Activated naive CD8-positive, alpha-beta T cell treated with anti-CD3 and anti-CD28 coated beads, Interleukin-2, amount 50 U/mL, for 16 hours (primary cell): ENCODE measurements around the gene TEPSIN.

ENCODE experiments used
- DNase-seq: peaks from one replicate; pipeline ENCODE4 v3.0.0-alpha.2; 2020; ENCODE audit warnings: low read depth, low spot score

TEPSIN gene

DNA sequence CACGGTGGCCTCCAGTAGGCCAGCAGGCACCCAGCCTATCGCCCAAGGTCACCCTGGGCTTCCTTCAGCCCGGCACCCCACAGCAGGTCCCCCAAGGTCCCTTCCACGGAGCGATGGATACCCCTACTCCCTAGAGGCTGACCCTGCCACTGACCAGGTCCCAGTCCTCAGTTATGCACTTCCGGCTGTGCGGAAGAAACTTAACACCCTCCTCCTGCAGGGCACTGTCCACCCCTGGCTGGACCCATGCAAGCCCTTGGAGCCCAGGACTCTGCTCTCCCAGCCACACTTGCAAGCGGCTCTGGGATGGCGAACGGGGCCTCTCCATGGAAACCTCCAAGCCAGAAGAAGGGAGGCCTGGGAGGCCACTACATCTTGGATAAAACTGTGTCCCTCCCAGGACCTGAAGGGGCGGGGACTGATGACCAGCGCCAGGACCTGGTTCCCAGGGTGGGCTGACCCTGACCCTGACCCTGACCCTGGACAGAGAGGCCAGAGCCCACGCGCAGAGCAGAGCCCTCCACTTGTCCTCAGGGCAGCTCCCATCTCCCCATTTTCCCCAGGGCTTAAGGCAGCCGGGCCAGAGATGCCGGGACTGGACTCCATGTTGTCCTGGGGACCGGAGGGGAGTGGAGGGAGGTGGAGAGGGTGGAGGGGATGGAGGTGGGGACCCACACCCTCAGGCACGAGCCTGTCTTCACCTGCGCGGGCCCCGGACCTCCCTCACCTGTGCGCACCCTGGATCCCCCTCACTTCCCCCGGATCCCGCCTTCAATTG lies 16.8 kb downstream of the TEPSIN start:
- DNase-seq, result no peak

DNA sequence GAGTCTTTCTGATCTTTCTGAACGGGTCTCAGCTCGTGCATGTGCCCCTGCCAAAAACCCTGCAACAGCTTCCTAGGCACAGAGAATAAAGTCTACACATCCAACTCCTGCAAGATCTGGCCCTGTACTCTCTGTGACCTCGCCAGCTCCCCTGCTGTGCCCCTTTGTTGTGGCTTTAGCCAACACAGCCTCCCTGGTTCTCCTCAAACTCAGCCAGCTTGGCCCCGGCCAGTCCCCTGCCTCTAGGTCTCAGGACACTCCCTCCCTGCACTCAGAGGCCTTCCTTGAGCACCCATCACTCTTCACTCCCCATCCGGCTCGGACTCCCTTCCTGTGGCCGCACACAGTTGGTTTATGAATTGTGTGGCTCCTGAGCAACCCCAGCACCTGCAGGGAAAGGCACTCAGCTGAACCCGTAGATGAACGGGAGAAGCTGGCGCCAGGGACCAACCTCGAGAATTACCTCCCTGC lies 17.4 kb downstream of the TEPSIN start:
- DNase-seq, result no peak

DNA sequence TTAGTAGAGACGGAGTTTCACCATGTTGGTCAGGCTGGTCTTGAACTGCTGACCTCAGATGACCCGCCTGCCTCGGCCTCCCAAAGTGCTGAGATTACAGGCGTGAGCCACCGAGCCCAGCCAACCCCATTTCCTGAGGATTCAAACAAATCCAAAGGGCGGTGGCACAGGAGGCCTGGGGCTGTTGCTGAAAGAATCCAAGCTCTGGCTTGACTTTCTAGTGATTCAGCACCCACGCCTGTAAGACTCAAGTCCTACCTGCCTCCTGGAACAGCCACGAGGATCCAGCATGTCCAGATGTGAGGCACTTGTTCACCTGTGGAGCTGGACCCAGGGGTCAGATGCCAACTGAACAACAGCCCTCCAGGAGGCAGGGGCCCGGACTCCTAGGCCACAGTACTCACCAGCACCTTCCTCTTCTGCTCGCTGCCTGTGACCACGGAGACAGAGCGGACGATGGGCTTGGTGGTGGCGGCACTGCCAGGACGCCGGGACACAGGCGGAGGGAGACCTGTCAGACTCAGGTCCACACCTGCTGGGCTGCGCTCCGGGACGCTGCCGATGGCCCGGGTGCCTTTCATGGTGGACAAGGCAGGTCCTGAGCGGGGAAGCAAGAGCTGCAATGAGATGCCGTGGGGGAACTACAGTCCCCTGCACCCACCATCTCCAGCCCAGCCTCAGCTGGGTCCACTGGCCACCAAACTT lies 19.2 kb downstream of the TEPSIN start:
- no peak for DNase-seq

DNA sequence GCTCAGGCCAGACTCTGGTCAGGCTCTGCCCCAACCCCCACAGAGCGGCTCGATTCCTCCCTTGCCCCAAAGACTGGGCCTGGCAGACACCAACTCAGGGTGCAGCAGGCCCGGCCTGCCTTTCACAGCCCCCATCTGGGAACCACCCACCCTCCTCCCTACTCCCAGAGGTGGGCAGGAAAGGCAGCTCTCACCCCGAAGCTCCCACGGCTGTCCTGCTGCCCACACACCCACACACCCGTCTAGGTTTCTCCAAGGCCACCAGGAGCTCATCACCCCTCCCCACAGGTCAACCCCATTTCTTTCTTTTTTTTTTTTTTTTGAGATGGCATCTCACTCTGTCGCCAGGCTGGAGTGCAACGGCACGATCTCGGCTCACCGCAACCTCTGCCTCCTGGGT lies 19.9 kb downstream of the TEPSIN start:
- no peak for DNase-seq

DNA sequence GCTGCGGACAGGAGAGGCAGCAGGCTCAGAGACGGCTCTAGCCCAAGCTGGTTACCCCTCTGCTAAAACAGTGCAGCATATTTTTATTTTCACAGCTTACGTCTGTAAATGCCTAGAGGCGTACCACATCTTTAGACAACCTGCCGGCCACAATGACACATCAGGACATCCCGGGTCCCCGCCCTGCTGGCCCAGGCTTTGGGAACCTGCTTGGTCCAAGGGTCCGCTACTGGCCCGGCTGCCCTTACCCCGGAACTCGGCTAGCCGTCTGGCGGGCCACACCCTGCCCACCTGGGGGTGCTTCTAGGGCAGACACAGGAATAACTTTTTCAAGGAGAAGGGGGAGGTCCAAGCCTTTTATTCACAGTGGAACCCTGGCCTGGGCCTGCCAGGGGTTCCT lies 20.4 kb downstream of the TEPSIN start:
- no peak for DNase-seq

DNA sequence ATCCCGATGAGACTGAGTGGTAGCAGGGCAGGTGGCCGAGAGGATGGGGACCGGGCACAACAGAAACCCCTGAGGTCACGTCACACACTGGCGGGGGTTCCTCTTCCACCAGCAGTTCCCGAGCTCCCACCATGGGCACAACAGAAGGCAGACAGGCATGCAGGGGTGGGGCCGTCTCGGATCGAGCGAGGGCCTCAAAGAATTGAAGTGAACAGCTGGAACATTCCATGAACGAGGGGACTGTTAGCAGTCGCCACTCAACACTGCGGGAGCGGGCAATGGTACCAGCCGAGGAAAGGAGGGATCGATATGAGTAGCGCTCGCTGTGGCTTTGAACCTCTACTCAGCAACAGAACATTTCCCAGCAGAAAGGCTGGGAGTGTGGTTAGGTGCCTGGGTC lies 21.4 kb downstream of the TEPSIN start:
- DNase-seq, result no peak

DNA sequence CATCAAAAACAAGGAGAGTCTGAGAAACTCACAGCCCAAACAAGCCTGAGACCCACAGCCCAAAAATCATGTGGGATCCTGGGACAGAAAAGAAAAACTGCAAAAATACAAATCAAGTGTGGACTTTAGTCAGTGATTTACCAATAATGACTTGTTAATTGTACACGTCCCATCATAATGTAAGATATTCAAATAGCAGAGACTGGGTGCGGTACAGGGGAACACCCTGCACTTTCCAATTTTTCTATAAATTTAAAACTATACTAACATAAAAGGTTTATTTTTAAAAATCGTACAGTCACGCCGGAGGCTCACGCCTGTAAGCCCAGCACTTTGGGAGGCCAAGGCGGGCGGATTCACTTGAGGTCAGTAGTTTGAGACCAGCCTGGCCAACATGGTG lies 24.9 kb downstream of the TEPSIN start:
- no peak for DNase-seq

DNA sequence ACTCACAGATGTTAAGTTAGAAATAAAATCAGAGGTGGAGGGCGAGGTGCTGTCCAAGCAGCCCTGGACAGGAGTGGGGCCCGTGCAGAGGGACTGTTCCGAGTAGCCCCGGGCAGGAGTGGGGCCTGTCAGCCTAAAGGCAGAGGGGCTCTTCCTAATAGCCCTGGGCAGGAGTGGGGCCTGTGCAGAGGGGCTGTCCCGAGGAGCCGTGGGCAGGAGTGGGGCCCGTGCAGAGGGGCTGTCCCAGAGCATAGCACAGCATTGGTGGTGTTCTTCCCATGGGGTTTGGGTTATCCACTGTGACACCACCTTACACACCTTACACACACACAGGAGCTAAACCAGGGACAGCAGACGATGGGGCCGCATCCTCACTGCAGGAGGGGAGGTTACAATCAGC lies 26.5 kb downstream of the TEPSIN start:
- DNase-seq, result no peak

DNA sequence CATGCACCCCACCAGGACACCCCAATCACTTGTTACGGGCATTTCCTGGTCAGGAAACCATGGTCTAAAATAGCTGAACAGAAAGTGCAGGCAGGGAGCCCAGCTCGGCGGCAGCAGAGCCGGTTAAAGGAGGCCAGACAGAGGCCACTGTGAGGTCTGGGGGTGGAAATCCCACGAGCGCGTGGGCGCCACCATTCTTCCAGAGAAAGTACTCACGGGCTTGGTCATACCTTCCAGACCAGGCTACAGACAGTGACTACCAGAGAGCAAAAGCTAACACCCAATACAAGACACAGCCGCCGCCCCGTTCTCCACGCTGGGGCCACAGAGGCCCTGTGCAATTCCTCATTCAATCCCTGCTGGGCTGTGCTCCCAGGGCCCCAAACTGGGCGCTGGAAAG lies 28.0 kb downstream of the TEPSIN start:
- no peak for DNase-seq

DNA sequence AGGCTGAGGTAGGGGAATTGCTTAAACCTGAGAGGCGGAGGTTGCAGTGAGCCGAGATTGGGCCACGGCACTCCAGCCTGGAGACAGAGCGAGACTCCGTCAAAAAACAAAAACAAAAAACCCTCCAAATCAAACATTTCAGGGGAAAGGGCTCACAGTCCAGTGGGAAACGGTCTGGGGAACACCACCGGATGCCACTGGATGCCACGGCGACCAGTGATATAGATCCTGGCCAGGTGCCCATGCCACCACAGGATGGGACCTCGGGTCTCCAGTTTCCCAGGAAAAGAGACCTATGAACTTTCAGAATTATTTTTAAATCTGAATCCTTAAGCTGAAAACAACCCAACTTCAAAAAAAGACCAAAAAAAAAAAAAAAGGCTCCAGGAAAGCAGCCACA lies 28.4 kb downstream of the TEPSIN start:
- no peak for DNase-seq

DNA sequence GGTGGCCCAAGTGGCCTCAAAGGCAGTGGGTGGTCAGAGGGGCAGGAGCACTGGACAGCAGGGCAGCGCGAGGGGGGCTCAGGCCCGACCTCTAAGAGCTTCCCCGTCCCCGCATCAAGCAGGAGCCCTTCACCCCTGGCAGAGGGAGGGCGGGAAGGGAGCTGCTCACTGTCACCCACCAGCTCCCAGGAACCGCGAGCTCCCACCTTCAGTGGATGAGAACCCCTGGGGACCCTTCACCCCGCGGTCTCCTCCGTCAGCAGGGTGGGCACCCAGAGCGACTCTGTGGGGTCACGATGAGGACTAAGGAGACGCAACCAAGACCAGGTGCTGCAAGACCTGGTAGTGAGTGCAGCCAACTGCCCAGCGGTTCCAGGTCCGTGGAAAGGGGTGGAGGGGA lies 29.7 kb downstream of the TEPSIN start:
- no peak for DNase-seq

DNA sequence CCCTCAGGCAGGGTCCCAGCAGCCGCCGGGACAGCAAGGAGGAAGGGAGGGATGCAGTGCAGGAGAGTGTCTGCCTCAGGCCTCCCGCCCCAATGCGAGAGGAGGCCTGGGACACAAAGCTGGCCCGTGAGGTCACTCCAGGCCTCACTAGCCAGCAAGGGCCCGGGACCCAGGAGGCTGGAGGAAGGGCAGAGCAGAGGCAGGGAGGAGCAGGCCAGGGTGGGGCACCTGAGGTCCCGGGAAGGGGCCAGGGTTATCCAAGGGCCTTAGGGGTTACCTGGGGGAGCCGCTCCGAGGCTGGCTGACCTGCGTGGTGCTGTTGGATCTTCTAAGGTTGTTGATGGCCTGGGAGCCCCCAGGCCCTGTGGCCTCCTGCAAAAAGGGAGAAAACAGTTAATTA lies 30.2 kb downstream of the TEPSIN start:
- no peak for DNase-seq

DNA sequence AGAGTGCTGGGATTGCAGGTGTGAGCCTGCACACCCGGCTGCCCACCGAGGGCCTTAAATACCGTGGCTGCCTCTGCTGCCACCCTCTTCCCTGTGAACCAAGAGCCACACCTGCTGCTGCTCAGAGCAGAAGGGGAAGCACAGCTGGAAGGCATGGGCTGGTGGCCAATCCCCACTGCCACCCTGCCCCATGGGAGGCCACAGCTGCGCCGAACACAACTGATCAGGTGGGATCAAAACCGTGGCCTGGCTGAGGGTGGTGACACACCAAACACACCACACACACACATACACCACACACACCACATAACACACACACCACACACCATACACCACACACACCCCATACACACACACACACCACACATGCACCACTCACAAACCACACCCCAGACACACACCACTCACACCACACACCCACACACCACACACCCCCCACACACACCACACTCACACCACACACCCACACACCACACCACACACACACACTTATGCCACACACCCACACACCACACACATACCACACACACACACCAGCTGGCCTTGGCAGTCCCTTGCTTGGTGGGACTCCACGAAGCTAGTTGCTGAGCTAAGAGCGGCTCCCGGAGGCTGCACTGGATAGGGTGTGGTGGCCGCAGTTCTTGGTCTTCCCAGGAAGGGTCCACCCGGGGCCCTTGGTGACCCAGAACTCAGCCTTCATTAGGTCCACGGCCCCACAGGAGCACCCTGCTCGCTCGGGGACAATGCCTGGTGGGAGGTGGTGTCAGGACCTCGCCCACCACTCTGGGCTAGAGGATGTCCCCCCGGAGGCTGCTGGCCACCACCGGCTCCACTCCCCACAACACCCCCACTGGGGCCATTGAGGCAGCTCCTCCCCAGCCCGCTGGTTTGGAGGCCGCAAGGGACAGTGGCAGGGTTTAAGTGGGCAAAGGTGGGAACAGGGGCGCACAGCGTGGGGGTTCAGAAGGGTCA lies 31.0 kb downstream of the TEPSIN start:
- DNase-seq, result no peak

DNA sequence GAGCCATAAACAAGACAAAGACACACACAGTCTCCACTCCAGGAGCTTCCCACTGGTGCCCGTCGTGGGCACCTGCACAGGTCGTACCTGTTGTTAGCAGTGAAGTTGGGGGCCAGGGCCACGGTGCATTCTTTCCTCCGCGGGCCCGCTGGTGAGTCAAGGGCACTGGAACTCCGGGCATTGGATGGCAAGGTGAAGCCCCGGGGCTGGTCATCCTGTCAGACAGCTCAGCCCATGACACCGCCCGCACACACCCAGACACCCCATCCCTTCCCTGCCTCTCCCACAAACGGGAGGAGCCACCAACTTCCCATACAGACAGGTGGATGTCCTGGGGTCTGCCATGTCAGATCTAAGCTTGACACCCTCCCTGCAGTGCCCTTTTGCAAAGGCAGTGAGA lies 32.2 kb downstream of the TEPSIN start:
- DNase-seq, result no peak

DNA sequence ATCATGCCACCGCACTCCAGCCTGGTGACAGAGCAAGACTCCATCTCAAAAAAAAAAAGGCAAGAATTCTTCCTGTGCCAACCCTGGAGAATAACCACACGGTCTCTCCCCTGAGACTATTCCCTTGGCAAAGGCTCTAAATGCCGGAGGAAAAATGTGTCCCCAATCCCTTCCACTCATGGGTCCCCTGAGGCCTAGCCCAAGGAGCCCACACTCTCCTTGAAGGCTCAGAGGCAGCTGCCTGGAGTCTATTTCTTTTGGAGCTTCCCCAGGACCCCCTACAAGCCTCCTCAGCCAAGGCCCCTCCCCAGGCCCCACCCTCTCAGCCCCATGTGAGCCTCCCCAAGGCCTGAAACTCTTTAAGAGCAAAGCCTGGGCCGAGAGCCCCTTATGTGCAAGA lies 32.7 kb downstream of the TEPSIN start:
- DNase-seq, result no peak

DNA sequence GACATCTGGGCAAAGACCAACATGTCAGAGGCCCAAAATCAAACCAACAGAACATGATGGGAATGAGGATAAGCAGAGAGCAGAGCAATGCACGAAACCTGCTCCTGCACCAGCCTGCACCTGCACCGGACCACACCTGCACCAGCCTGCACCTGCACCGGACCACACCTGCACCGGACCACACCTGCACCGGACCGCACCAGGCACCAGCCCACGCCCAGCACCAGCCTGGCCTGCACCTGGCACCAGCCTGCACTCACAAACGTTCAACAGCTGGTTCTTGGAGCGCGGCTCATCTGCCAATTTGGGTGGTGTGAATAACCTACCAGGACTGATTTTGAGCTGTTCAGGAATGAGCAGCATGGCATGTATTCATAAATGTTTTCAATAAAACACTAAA lies 34.3 kb downstream of the TEPSIN start:
- DNase-seq, result no peak

DNA sequence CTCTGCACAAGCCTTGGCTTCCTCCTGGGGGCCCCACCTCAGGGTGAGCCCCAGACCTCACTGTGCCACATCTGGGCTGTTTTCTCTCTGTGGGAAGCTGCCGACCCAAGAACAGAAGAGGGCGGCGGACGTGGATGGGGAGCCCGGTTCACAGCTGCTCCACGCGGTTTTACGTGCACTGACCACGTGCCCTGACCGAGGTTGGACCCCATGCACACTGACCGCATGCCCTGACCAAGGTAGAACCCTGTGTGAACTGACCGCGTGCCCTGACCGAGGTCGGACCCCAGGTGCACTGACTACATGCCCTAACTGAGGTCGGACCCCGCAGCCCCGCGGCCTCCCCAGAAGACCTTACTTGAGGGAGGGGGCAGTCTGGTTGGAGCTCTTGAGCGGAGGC lies 35.7 kb downstream of the TEPSIN start:
- DNase-seq, result no peak

DNA sequence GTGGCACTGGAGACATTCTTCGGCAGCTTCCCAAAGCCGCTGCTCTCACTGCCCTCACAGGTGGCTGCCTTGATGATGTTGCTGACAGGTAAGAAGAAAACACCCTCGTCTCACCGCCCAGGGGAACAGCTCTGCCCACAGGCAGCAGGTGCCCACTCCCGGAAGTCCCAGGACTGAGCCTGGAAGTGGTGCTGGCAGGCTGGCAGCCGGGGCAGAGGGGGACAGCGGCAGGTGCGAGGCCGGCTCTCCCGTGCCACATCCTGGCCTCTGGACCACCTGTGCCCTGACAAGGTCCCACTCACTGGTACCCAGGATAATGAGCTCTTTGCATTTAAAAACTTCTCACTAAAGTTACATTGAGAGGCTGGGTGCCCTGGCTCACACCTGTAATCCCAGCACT lies 36.5 kb downstream of the TEPSIN start:
- no peak for DNase-seq

DNA sequence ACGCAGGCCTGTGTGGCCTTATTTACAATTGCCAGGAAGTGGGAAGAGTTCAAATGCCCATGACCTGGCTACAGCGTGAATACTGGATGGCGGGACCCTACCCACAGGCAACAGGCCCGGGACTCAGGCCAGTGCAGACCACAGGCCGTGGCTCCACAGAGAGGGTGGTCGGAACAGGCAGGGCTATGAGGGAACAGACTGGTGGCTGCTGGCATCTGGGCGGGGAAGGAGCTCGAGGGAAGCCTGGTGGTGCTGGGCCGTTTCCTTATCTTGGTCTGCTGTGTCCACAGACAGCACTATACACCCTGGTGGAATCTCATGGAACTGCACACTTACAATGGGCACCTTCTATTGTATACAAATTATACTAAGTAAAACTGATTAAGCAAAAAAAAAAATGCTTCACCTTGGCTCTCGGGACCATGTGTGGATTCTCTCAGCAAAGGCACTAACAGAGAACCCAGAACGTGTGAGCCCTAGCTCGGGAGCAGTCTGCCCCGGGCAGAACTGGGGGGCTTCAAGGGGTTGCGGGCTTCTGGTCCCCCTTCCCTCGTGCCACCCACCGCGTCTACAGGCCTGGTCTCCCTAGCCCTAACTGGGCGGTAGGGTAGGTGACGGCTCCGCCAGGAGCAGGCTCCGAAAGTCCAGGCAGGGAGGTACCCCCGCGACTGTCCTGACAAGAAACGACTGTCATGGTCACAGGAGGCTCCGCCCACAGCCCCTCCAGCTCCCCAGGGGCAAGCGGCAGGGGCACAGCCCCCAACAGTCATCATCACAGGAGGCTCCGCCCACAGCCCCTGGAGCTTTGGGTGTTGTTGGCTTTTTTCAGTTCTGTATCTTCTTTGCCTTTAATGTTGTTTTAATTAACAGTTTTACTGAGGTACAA lies 37.9 kb downstream of the TEPSIN start:
- DNase-seq, result no peak

DNA sequence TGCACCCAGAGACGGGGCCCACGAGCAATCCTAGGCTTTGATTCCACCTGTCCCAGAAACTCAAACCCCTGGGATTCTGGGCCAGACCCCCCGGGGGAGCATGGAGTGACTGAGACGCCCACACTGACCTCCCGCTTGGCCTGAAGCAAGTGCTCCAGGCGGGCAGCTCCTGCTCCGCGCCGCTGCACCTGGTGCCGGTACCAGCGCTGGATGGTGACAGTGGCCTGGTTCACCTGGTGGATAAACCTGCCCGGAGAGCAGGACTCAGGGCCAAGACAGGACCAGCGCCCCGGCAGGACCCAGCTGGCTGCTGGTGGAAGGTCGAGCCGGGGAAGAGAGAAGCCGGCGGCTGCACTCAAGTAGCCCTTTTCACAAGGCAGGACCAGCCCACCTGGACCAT lies 38.7 kb downstream of the TEPSIN start:
- no peak for DNase-seq

DNA sequence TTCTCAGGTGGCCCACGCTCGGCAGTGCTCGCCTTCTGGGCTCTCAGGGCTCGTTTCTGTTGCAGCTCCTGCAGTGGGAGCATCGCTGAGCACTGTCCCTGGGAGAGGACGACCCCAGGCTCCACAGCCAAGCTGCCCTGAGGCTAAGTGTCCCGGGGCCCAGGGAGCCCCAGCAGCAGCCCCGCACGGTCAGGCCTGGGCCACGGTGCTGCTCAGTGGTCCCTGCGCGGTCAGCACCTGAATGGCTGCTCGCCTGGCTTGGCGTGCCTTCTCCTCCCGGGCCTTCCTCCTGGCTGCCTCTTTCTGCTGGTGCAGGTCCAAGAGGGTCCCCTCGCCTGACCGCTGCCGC lies 39.4 kb downstream of the TEPSIN start:
- no peak for DNase-seq
